SK-MEL-5 (cell line): ENCODE measurements around the gene UBE2E2. TPM values are rescaled to one million over a fixed set of nuclear protein-coding genes. Genes with fewer than 3 reads are reported as not detected.
A peak's percentile ranks its signal among the peaks of the same experiment; 100 is the strongest.

ENCODE experiments used
- DNase-seq: peaks from one replicate; pipeline ENCODE4 v3.0.0-alpha.2; 2016; ENCODE audit warnings: low read depth, low spot score
- in situ Hi-C: cut with HindIII; loops from 2 replicates; pipeline ENCODE4 v1.10.0; 2016; ENCODE audit warnings: low sequenced_read_pairs, high pct_unique_total_duplicates, low pct_unique_long_range_greater_than_20kb
- total RNA-seq: library from RNA; depleted of rRNA; stranded (reverse); fragments of >200 nt; shearing (Covaris generic); gene quantifications from 2 replicates; pipeline ENCODE4 v1.2.3, GENCODE V29; 2014

UBE2E2 gene
- total RNA-seq, 1 experiment from 2014 or later, result 33.3 TPM

DNA sequence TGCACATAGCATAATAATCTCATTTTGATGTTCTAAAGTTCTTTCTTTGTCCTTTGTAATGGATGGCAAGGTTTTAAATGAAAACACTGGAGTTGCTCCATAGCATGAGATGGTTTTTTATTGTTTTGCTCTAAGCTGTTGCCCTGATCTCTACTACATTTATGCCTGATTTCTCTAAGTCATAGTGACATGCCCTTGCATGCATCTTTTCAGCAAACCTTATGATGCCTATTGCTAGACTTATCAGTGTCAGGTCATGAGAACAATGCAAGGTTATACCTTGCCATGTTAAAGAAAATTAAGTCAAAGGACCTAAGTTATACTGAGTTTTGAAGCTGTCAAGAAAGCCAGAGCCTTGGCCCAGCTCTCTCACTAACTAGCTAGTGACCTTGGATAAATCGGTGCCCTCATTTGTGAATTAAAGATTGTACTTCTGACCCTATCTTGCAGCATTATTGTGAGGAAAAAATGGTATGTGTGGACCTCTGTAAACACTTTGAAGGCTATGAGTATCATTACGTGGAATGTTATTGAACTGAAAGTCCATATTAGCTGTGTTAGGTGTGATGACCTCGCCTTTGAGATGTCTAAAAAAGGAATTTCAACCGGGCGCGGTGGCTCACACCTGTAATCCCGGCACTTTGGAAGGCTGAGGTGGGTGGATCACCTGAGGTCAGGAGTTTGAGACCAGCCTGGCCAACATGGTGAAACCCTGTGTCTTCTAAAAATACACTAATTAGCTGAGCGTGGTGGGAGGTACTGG lies 346.2 kb downstream of the UBE2E2 start:
- no peak for DNase-seq
- in situ Hi-C loops, result no loop called here

DNA sequence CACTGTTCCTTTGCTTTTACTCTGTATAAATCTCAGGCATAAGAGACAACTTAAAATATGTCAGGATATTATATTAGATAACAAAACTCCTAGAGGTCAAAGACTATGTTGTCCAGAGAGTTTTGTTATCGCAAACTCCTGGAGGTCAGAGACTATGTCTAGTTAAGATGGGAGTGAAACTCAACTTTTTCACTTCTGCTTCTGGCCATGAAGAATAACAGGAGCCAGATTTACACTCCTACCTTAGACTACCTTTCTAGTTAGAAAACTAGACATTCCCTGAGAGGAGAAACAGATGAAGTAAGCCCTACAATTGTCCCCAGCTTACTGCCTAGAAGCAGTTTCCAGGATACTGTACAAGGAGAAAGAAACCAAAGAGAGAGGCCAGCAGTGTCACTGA lies 347.3 kb downstream of the UBE2E2 start:
- in situ Hi-C loops, result no loop called here
- no peak for DNase-seq

DNA sequence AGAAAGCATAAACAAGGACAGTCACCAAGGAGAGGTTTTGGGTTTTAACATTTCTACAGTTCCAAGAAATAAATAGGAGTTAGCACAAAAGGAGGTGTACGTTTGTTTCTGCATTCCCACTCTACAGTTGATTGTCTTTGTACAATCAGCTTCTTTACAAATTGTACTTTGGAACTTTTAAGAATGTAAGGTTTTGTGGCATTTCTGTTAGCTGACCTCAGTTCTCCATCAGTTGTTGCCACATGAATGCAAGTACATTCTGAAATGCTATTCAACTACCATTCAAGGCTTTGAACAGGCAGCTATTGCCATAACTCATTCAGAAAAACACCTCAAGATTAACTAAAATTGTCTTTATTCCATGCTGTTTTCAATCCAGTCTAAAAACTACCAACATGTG lies 349.4 kb downstream of the UBE2E2 start:
- no peak for DNase-seq
- in situ Hi-C loops, result no loop called here

DNA sequence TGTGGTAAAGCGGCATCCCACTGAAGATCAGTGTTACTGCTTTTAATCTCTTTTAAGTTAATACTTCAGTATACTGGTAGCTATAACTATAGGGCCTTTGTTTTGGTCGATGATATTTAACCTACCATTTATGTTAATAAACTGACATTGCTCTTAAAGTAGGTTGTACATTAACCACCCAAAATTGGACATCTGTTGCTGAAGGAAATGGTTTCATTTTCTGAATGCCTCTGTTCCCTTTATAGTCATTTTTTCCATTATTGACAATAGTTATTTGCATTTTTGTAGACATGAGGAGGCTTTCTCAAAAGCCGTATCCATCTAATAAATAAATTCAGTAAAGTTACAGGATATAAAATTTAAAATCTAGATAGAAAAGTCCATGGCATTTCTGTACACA lies 350.2 kb downstream of the UBE2E2 start:
- DNase-seq, result no peak
- in situ Hi-C loops, result no loop called here

DNA sequence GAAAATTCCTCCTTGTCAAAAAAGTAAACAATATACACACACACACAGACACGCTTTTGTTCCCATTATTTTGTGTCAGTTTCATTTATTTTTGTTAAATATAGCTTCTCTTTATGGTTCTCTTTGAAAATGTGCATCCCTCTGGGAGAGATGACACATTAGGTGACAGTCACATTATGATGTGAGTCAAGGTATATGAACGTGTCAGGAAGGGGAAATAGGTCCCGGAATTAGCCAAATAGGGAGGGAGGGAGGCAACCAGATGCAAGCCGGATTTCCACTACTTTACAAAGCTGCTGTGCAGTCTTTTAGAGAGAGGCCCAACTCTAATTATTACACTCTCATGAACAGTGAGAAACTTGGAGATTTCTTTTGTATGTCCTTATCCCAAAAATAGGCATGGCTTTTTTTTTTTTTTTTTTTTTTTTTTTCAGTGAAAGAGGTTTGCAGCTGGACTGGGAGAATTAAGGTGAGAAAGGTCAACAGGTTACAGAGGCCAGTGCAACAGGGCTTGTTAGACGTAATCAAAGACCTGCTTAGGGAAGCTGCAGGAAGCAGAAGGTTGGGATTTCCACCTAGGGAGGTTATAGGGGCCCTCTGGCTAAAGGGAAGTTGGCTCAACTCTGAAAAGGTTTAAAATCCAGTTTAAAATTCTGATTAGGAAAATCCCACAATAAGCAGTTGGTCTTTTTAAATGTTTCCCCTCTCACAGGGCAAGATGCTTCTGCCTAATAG lies 362.1 kb downstream of the UBE2E2 start:
- no peak for DNase-seq
- in situ Hi-C loops, result no loop called here

DNA sequence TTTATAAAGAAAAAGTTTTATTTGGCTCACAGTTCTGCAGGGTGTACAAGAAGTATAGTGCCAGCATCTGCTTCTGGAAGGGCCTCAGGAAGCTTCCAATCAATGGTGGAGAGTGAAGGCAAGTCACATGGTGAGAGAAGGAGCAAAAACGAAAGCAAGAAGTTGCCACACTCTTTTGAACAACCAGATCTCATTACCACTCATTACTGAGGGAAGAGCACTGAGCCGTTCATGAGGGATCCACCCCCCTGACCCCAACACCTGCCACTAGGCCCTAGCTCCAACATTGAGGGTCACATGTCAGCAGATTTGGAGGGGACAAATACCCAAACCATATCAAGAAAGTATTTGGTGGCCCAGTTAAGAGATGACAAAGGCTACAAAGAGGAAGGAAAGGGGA lies 363.4 kb downstream of the UBE2E2 start:
- DNase-seq, result no peak
- in situ Hi-C loops, result no loop called here

DNA sequence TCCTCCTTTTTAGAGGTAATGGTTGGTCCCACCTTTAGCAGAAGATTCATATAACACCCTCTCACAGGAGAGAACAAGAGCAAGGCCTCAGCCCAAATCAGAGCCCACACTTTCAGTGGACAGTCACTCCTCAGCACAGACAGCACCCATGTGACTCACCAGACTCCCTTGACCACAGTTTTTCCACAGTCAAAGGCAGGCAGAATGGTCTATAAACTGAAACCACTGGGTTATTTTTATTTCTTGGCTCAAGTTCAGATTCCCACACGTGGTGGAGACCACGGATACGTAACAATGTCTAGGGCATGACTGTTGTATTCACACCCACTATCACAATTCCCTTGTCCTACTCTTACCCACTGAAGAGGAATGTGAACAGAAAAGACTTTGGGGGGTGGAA lies 364.8 kb downstream of the UBE2E2 start:
- peak; percentile 66 for DNase-seq
- in situ Hi-C loops, result no loop called here

DNA sequence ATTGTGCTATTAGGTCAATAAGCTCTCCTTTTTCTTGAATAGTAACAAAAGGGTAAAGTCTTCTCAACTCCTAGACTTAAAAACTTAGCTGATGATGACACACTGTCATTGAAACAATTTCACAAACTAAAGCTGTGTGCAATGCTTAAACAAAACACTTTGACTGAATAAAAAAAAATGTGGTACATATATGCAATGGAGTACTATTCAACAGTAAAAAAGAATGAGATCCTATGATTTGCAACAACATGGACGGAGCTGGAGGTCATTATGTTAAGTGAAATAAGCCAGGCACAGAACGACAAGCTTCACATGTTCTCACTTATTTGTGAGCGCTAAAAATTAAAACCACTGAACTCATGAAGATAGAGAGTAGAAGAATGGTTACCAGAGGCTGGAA lies 370.7 kb downstream of the UBE2E2 start:
- DNase-seq, result no peak
- in situ Hi-C loops, result no loop called here

DNA sequence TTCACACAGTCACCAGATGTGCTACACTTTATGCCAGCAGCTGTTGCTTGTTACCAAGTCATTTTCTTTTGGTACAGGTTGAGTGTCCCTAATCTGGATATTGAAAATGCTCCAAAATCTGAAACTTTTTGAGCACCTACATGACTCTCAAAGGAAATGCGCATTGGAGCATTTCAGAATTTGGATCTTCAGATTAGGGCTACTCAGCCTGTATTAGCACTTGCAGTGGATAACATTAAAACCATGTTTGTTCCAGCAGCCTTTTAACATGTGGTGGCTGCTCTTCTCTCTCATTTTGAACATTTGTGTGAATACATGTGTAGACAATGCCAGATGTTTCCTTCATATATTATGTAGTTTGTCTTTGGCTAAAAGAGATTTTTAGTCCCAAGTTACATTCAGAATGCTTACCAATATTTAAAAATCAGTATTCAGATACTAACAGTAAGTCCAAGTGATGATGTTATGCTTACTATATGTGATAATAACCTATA lies 371.7 kb downstream of the UBE2E2 start:
- in situ Hi-C loops, result no loop called here

DNA sequence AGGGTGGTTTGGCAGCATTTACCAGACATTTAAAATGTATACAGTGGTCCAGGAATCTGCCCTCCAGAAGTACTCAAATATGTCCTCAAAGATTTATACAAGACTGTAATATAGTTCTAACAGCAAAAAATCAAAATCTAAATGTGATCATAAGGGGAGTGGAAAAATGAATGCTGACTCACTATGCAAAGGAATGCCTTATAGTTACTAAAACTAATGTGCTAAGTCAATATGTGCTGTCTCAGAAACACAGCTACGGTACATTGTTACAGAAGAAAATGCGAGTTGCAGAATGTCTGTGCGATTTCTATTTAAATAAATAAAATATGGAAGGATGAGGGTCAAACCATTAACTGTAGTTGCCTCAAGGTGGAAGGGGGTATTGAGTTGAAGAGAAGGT lies 372.6 kb downstream of the UBE2E2 start:
- DNase-seq, result no peak
- in situ Hi-C loops, result no loop called here

More for the DNA sequence above, 371.7 kb downstream of the UBE2E2 start:
- DNase-seq, result no peak

DNA sequence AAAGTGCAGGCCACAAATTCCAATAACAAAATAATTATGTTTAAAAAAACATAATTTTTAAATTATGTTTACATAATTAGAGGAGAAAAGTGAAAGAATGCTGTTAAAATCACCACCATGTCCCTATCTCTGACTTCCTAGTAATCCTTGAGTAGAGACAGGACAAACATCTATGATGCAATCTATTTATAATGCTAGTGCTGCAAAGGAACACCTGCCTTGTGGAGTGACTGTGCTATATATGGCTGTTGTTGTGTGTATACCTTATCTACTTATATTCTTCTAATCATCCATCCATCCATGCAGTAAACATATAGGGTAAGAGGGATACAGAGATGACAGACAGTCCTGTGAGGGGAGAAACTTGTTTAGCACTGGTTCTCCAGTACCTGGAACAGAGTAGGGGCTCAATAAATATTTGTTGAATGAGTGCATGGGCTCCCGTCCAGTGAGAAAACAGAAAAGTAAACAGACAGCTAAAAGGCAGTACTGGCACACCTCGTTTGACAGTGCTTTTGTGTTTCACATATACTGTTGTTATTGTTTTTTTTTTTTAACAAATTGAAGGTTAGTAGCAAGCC lies 373.3 kb downstream of the UBE2E2 start:
- in situ Hi-C loops, result no loop called here
- no peak for DNase-seq

DNA sequence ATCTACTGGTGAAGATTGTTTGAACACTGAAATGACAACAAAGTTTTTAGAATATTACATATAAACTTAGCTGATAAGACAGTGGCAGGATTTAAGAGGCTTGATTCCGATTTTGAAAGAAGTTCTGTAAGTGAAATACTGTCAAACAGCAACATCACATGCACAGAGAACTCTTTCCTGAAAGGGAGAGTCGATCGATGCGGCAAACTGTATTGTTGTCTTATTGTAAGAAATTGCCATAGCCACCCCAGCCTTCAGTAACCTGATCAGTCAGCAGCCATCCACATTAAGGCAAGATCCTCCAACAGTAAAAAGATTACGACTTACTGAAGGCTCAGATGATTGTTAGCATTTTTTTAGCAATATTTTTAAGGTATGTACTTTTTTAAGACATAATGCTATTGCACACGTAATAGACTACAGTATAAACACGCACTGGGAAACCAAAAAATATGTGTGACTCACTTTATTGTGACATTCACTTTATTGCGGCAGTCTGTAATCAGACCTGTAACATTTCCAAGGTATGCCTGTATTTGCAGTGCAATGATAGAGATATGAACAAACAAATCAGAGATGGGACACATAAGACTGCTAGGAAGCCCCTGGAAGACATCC lies 377.1 kb downstream of the UBE2E2 start:
- in situ Hi-C loops, result no loop called here
- no peak for DNase-seq

DNA sequence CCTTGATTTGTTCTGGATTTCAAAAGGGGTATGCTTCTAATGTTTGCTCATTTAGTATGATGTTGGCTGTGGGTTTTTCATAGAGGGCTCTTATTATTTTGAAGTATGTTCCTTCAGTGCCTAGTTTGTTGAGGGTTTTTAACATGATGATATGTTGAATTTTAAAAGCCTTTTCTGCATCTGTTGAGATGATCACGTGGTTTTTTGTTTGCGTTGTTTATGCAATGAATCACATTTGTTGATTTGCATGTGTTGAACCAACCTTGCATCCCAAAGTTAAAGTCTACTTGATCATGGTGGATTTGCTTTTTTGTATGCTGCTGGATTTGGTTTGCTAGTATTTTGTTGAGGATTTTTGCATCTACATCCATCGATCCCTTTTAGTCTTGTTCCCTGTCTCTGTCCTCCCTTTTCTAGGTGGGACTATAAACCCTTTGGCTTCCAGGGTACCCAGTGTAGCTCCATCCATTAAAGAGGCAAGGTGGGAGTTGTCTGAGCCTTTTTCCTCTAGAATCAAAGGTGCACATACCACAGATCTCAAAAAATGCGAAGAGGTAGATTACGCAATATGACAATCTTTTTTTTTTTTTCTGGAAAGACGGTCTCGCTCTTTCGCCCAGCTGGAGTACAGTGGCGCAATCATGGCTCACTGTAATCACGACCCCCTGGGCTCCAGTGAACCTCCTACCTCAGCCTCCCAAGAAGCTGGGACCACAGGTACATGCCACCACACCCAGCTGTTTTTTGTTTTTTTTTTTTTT lies 381.0 kb downstream of the UBE2E2 start:
- in situ Hi-C loops, result no loop called here
- no peak for DNase-seq

DNA sequence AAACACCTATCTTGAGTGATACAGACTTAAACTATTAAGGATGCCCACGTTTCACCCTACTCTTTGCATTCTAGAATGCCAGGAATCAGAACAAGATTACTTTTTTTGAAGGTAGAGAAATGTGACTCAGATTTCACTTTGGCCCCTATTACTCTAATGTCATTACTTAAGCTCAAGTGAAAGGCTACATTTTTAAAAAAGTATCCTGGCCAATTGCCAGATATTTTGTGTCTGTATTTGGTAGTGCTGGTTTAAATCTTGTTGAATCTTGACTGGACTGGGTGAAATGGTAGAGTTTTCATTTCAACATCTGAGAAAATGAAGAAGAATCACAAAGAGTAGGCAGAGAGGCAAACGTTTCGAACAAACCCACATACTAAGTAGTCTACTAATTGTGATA lies 384.4 kb downstream of the UBE2E2 start:
- in situ Hi-C loops, result no loop called here
- no peak for DNase-seq

DNA sequence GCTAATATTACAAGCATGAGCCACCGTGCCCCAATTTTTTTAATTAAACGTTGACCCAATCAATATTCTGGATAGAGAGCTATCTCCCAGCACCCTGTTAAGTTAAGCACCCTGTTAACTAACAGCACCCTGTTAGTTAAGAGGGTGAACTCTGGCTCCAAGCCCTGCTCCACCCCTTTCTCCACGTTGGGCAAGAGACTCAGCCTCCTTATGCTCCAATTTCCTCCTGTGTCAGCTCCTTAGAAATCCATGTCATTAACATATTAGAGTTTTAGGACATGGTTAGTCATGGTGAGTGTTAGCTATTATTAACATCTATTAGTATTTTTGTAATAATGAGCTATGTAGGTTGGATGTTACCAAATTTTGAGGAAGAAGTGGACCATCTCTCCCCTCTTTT lies 385.4 kb downstream of the UBE2E2 start:
- in situ Hi-C loops, result no loop called here

DNA sequence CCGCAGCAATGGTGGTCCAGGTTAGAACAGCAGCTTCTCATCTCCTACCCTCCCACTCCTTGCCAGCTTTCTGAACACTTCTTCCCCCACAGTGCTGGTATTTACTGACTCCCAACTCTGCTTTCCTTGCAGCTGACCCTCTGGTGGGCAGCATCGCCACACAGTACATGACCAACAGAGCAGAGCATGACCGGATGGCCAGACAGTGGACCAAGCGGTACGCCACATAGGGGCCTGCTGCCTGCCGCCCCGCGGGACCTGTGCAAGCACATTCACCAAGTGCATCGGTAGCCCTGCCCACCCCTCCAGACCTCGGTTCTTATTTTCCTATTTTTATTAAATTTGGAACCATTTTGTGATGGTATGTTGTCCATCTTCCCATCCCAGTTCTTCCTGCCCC lies 386.5 kb downstream of the UBE2E2 start:
- no peak for DNase-seq
- in situ Hi-C loops, result no loop called here

More for the DNA sequence above, 385.4 kb downstream of the UBE2E2 start:
- no peak for DNase-seq

DNA sequence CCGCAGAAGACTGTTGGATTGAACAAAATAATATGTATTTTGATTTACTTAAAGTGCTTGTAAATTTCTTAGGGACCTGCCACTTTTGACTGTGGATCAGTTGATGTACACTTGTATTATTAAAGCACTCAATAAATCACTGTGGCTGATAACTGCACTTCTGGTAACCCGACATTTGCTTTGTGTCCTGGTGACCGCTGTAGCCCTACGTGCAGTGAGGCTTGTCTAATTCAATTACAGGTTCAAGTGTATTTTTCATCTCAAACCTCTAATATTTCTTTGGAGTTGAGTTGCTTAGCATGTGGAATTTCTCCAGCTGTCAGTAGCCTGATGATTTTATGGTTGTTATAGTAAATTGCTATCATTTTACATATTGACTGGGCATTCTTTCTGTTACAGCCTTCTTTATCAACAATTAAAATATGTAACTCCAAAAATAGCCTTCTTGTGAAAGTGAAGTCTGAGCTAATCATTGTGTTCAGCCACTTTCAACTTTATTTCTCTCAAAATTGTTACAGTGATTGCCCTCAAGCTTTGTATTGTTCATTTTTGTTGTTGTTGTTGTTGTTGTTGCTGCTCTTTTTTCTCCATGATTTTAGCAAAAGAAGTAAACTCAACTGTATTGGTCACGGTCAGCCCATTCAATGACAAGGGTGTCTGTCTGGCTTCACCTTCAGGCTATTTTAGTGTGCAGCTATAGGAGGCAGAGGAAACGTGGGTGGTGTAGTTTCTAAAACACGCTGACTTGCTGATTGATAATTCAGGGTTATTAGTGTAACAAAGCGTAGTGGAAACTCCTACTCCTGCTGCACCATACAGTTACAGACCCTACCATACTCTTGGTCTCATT lies 387.5 kb downstream of the UBE2E2 start:
- in situ Hi-C loops, result no loop called here
- DNase-seq, result peak; percentile 16
